Measurements from ENCODE around the gene GSTO2. TPM values are rescaled to one million over a fixed set of nuclear protein-coding genes. Genes with fewer than 3 reads are reported as not detected.
"Not testable (repeated sequence)": the region's sequence is repeated elsewhere in the genome, so short reads cannot be mapped to it uniquely, and the experiment has no call there.

The GSTO2 gene
- total RNA-seq, 1 donor from 2014 or later = 2.8 TPM

GRCh38 chr10:104232613-104233102 lies 36.3 kb upstream of the GSTO2 start:
- Mint-ChIP-seq H3K27ac (peak overlapping the region; percentile 79), H3K4me1 (ENCODE audit: unreplicated experiment) (peaks cover 3% of the 10 kb centered on the region), H3K36me3 (no peaks in the 10 kb centered on the region), H3K27me3 (no peaks in the 10 kb centered on the region), H3K9me3 (no peaks in the 10 kb centered on the region), H3K4me3 (peak overlapping the region; percentile 91)
- no peak for DNase-seq (ENCODE audit: extremely low spot score, unreplicated experiment)
- TF ChIP-seq CTCF (conservative IDR thresholded peaks at IDR 0.05) = no peak

DNA sequence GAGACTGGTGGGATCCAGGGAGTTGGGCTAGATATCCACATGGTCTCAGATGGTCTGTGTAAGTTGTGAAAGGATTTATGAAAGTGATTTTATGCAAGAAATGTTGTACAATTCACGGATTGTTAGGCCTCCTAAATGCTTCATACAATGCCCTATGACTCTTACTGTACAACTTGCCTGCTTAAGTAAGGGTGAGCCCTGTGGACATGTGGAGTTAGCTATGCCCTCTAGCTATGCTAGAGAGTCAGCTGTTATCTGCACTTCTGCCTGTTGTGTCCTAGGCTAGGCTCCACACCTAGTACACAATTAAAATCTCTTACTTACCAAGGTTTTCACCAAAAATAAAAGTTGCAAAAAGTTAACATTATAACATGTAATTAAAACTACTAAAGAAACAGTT lies 35.2 kb upstream of the GSTO2 start:
- peaks cover 6% of the 10 kb centered on the region for H3K27me3 Mint-ChIP-seq

GRCh38 chr10:104234934-104235333 lies 34.0 kb upstream of the GSTO2 start:
- Mint-ChIP-seq H3K27me3 (peaks cover 13% of the 10 kb centered on the region), H3K4me3 (no peak overlapping the region), H3K27ac (no peak overlapping the region), H3K9me3 (no peaks in the 10 kb centered on the region), H3K36me3 (no peaks in the 10 kb centered on the region), H3K4me1 (ENCODE audit: unreplicated experiment) (peaks cover 3% of the 10 kb centered on the region)
- no peak for TF ChIP-seq CTCF (conservative IDR thresholded peaks at IDR 0.05)
- DNase-seq (ENCODE audit: extremely low spot score, unreplicated experiment) = no peak

More for the DNA sequence above, 35.2 kb upstream of the GSTO2 start:
- no peaks in the 10 kb centered on the region for H3K36me3 Mint-ChIP-seq
- no peak for DNase-seq (ENCODE audit: extremely low spot score, unreplicated experiment)
- no peak for TF ChIP-seq CTCF (conservative IDR thresholded peaks at IDR 0.05)
- H3K4me3 Mint-ChIP-seq = peak overlapping the region; percentile 70
- no peaks in the 10 kb centered on the region for H3K9me3 Mint-ChIP-seq
- H3K4me1 Mint-ChIP-seq (ENCODE audit: unreplicated experiment) = peaks cover 3% of the 10 kb centered on the region
- H3K27ac Mint-ChIP-seq = no peak overlapping the region

GRCh38 chr10:104235801-104236200 lies 33.2 kb upstream of the GSTO2 start:
- DNase-seq (ENCODE audit: extremely low spot score, unreplicated experiment) = no peak
- no peaks in the 10 kb centered on the region for H3K36me3 Mint-ChIP-seq
- H3K4me1 Mint-ChIP-seq (ENCODE audit: unreplicated experiment) = peaks cover 2% of the 10 kb centered on the region
- no peak overlapping the region for H3K27ac Mint-ChIP-seq
- H3K9me3 Mint-ChIP-seq = no peaks in the 10 kb centered on the region
- H3K4me3 Mint-ChIP-seq = no peak overlapping the region
- TF ChIP-seq CTCF (conservative IDR thresholded peaks at IDR 0.05) = no peak
- H3K27me3 Mint-ChIP-seq = peaks cover 19% of the 10 kb centered on the region

GRCh38 chr10:104240078-104240477 lies 28.9 kb upstream of the GSTO2 start:
- Mint-ChIP-seq H3K27ac (no peak overlapping the region), H3K27me3 (peaks cover 19% of the 10 kb centered on the region), H3K9me3 (no peaks in the 10 kb centered on the region), H3K36me3 (no peaks in the 10 kb centered on the region), H3K4me3 (no peak overlapping the region), H3K4me1 (ENCODE audit: unreplicated experiment) (no peaks in the 10 kb centered on the region)
- no peak for TF ChIP-seq CTCF (conservative IDR thresholded peaks at IDR 0.05)
- no peak for DNase-seq (ENCODE audit: extremely low spot score, unreplicated experiment)

- no peaks in the 10 kb centered on the region for H3K36me3 Mint-ChIP-seq
- H3K27me3 Mint-ChIP-seq = peaks cover 19% of the 10 kb centered on the region
- H3K9me3 Mint-ChIP-seq = peaks cover 8% of the 10 kb centered on the region
- H3K4me3 Mint-ChIP-seq = no peak overlapping the region
- no peak overlapping the region for H3K27ac Mint-ChIP-seq
- H3K4me1 Mint-ChIP-seq (ENCODE audit: unreplicated experiment) = no peaks in the 10 kb centered on the region
- no peak for DNase-seq (ENCODE audit: extremely low spot score, unreplicated experiment)
- TF ChIP-seq CTCF (conservative IDR thresholded peaks at IDR 0.05) = no peak
These were observed 26.4 kb upstream of the GSTO2 start for GRCh38 chr10:104242545-104242944.

DNA sequence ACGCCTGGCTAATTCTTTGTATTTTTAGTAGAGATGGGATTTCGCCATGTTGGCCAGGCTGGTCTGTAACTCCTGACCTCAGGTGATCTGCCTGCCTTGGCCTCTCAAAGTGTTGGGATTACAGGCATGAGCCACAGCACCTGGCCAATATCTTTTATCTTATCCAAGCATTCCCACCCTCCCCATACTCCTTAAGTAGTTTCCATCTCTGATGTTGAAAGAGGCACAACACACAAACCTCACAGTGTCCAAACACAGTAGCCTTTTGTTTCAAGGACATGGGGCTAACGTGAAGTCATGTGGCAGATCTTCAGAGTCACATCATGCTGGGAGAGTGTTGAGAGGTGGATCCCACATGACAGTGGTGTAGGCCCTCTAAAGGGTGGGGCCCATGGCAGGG lies 26.0 kb upstream of the GSTO2 start:
- H3K9me3 Mint-ChIP-seq; H3K4me1 Mint-ChIP-seq (ENCODE audit: unreplicated experiment); H3K4me3 Mint-ChIP-seq; DNase-seq (ENCODE audit: extremely low spot score, unreplicated experiment); H3K36me3 Mint-ChIP-seq: not testable (repeated sequence)
- Mint-ChIP-seq H3K27me3 (peaks cover 16% of the 10 kb centered on the region), H3K27ac (peak overlapping the region; percentile 18)

Measured in type B pancreatic cell (in vitro differentiated cells).